Right lobe of liver (tissue), 6 donors: Measurements from ENCODE around the gene B3GAT3. TPM values are rescaled to one million over a fixed set of nuclear protein-coding genes. Genes with fewer than 3 reads are reported as not detected.

ENCODE experiments used
- ATAC-seq, 4 donors: fragments of 200-7000 bp; cut with Tn5 transposase; one replicate each; pipeline ENCODE4 v1.9.1; 2020; ENCODE audit warnings: mild to moderate bottlenecking in 4 of 4, moderate library complexity in 4 of 4
- DNase-seq, 3 donors: peaks; one replicate each; pipeline ENCODE4 v3.0.0-alpha.2; 2020
- H3K27ac ChIP-seq, 3 donors: fragments of 200-600 bp; one replicate each; pipeline ENCODE4 v1.8.0; 2022
- H3K27me3 ChIP-seq, 2 donors: fragments of 200-600 bp; one replicate each; pipeline ENCODE4 v1.8.0; 2022
- H3K36me3 ChIP-seq, 4 donors: fragments of 200-600 bp; sonication (generic) in 1 of 4; one replicate each; pipeline versions ENCODE4 v1.5.1 to v1.8.0; 2017 to 2022; ENCODE audit warnings: control low read depth in 1 of 4
- H3K4me1 ChIP-seq, 4 donors: fragments of 200-600 bp; sonication (generic) in 1 of 4; one replicate each; pipeline versions ENCODE4 v1.5.1 to v1.8.0; 2017 to 2022; ENCODE audit warnings: control low read depth in 1 of 4
- H3K4me3 ChIP-seq, 3 donors: fragments of 200-600 bp; one replicate each; pipeline ENCODE4 v1.8.0; 2022
- H3K9me3 ChIP-seq, 4 donors: fragments of 200-600 bp; sonication (generic) in 1 of 4; one replicate each; pipeline versions ENCODE4 v1.5.1 to v1.8.0; 2017 to 2022; ENCODE audit warnings: control low read depth in 1 of 4
- POLR2A ChIP-seq: fragments of 450-650 bp; IDR thresholded peaks from one replicate; pipeline ENCODE4 v1.6.1; 2017; ENCODE audit warnings: antibody characterized with exemption, mild to moderate bottlenecking
- WGBS: methylation state at CpG from one replicate; pipeline ENCODE4 v1.1.6; 2018; ENCODE audit warnings: low coverage, low lambda C conversion rate; ENCODE audit not compliant: insufficient coverage; ENCODE audit errors: missing lambda C conversion rate; 5-methylcytosine and 5-hydroxymethylcytosine counted together
- intact Hi-C, 2 donors: fragments of 100-400 bp; cut with DNase I; formaldehyde crosslinking; loops; one replicate each; pipeline versions ENCODE4 v1.11.2 to v1.14.1; 2022
- total RNA-seq, 6 experiments: library from RNA; depleted of rRNA in 2 of 6; stranded (reverse); fragments of >200 nt in 2 of 6; fragmentation: NEBNext Ultra II Directional in 3 of 6; extraction: Animal tissue kit (Norgen Biotek cat#: 25700) in 3 of 6; gene quantifications; one replicate each; pipeline versions ENCODE4 v1.1.0 to v1.2.4, GENCODE V29; 2016 to 2023
- TF ChIP-seq, protein P1 (sequence below), 4 donors: fragments of 200-600 bp in 3 of 4; fragments of 450-650 bp in 1 of 4; IDR thresholded peaks; one replicate each; pipeline versions ENCODE4 v1.5.1 to v1.8.0; 2016 to 2022; ENCODE audit warnings: antibody characterized with exemption in 4 of 4, mild to moderate bottlenecking in 2 of 4
- donor health status: DM: no; HTN: yes; CAD: no.
- donor health status: DM: no; HTN: no; CAD: no.
- donor health status: DM: no; HTN: no; CAD: no.
- donor health status: DM: no; HTN: yes; CAD: no.
- donor health status: DM: no; HTN: yes; CAD: no.

Gene B3GAT3
- total RNA-seq, 6 experiments from 2014 or later: 17.1 to 32.8 (median 23.4) TPM

DNA sequence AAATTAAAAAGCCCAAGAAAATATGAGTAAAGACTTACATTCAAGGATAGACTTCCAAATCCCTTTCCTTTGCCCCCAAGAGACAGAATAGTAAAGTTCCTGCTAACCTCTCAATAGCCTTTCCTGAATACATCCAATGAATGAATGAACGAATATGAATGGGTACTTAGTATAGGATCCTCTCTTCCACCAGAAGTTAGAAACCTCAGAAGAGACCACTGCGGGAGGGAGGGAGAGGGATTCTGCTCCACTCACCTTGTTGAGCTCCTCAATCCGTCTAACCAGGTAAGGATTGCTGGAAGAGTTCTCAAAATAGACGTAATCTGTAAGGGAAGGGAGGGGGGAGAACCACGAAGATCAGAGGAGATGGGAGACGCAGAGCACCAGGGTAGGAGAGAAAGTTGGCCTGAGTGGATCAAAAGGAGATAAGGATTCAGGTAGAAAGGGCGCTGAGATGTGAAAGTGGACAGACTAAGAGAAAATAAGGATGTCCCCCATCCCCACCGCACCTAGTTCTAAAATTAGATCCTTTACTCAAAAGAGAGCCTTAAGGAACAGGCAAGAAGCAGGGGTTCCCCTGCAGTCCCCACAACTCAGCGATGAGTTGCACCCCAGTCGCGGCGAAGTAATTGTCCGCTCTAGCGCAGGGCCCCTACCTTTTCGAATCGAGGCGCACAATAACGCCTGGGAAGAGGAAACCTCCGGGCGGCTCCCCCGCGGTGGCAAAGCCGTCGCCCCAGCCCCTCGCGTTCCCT, 21.2 kb downstream of the B3GAT3 start:
- no peaks in the 10 kb centered on the region for H3K9me3 ChIP-seq
- peaks cover 0 to 33% (median 18%) of the 10 kb centered on the region in 4 donors for H3K36me3 ChIP-seq
- peak overlapping the region; percentile 85 to 95 (median 85) for H3K27ac ChIP-seq
- TF ChIP-seq POLR2A: no peak
- TF ChIP-seq, protein P1, sequence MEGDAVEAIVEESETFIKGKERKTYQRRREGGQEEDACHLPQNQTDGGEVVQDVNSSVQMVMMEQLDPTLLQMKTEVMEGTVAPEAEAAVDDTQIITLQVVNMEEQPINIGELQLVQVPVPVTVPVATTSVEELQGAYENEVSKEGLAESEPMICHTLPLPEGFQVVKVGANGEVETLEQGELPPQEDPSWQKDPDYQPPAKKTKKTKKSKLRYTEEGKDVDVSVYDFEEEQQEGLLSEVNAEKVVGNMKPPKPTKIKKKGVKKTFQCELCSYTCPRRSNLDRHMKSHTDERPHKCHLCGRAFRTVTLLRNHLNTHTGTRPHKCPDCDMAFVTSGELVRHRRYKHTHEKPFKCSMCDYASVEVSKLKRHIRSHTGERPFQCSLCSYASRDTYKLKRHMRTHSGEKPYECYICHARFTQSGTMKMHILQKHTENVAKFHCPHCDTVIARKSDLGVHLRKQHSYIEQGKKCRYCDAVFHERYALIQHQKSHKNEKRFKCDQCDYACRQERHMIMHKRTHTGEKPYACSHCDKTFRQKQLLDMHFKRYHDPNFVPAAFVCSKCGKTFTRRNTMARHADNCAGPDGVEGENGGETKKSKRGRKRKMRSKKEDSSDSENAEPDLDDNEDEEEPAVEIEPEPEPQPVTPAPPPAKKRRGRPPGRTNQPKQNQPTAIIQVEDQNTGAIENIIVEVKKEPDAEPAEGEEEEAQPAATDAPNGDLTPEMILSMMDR (IDR thresholded peaks at IDR 0.05): no peak
- peaks cover 0 to 16% (median 7%) of the 10 kb centered on the region in 4 donors for H3K4me1 ChIP-seq
- DNase-seq: no peak
- peak overlapping the region; percentile 80 to 92 (median 88) for H3K4me3 ChIP-seq
- ATAC-seq: no peak
- 2% methylated on average over 11 of the region's 26 CpGs for WGBS
- intact Hi-C loops: no loop called here
- H3K27me3 ChIP-seq: no peaks in the 10 kb centered on the region

DNA sequence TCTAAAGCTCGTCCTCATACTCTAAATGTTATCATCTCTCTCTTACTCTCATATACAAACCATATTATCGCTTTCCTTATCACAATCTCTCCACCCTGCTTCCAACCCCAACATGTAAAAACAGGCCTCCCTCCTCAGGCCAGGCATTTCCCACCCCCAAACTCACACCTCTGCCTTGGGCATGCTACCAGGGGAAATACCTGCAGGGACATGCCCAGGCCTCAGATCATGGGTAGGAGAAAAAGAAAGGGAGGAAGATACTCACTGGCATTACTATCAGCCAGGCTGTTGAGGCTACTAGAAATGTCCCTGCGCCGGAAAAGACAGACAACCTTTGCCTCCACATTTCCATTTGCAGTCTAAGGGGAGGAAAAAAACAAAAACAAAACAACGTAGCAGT, 21.9 kb downstream of the B3GAT3 start:
- 41% methylated on average over 5 of the region's 5 CpGs for WGBS
- H3K4me1 ChIP-seq: peaks cover 0 to 16% (median 7%) of the 10 kb centered on the region in 4 donors
- H3K4me3 ChIP-seq: peak overlapping the region in 2 of 3 donors; percentile 80 to 88
- intact Hi-C loops: no loop called here
- no peaks in the 10 kb centered on the region for H3K27me3 ChIP-seq
- TF ChIP-seq, protein P1 (IDR thresholded peaks at IDR 0.05): no peak
- no peak for TF ChIP-seq POLR2A
- H3K36me3 ChIP-seq: peaks cover 0 to 40% (median 24%) of the 10 kb centered on the region in 4 donors
- ATAC-seq: no peak
- H3K9me3 ChIP-seq: no peaks in the 10 kb centered on the region
- H3K27ac ChIP-seq: peak overlapping the region in 1 of 3 donors; percentile 95
- DNase-seq: no peak

DNA sequence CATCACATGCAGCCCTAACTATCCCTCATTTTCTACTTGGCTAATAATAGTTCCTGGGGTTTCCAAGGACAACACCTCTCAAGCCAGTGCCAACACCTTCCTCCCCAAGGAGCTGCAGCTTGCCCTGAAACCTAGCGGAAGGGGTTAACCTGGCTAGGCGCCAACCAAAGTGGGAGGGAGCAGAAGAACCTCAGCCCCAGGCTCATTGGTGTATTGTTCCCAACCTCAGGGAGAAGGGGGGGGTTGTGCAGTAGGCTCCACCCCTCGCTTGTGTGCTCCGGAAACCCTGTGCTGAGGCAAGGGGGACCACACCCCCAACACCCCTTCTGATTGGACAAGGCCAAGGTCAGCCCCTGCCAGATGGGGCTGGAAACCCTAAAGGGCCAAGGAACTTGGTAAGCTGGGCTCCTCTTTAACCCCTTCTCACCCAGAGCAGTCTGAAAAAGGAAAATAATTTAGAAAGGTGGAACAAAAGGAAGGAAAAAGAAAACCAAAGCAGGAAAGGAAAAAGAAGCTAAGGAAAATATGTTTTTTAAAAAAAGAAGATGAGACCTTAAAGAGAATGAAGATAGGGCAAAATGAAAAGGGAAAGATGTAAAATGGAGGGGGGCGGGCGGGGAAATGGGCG, 22.6 kb downstream of the B3GAT3 start:
- ATAC-seq (peak; percentile 44 to 50 (median 48)), DNase-seq (peak; percentile 80 to 85 (median 82))
- 59% methylated on average over 5 of the region's 7 CpGs for WGBS
- peak overlapping the region in 2 of 3 donors; percentile 5 to 15 for H3K27ac ChIP-seq
- no peaks in the 10 kb centered on the region for H3K9me3 ChIP-seq
- H3K36me3 ChIP-seq: peaks cover 0 to 47% (median 29%) of the 10 kb centered on the region in 4 donors
- TF ChIP-seq, protein P1 (IDR thresholded peaks at IDR 0.05): no peak
- no peak for TF ChIP-seq POLR2A
- peak overlapping the region in 1 of 3 donors; percentile 80 for H3K4me3 ChIP-seq
- intact Hi-C loops: no loop called here
- H3K4me1 ChIP-seq: peaks cover 0 to 16% (median 7%) of the 10 kb centered on the region in 4 donors
- no peaks in the 10 kb centered on the region for H3K27me3 ChIP-seq

DNA sequence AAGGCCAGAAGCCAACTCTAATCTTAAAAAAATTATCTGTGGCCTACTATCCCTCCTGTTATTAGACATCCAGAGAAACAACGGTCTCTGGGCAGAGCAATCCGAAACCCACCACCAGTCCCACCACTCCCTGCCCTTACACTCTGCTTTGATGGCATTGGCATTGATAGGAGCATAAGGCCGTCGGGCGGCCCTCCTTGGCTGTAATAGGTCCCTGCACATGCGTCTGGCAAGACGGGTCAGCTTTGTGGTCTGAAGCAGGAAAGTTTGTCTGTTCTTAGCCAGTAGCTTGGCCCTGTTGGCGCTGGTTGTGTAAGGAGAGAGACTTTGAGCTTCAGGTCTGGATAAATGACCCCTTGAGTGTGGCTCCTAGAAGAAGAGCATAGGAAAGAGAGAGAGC, 26.7 kb downstream of the B3GAT3 start:
- no peak overlapping the region for H3K27ac ChIP-seq
- H3K4me3 ChIP-seq: no peak overlapping the region
- peaks cover 0 to 52% (median 32%) of the 10 kb centered on the region in 4 donors for H3K36me3 ChIP-seq
- intact Hi-C loops: no loop called here
- peaks cover 0 to 32% (median 15%) of the 10 kb centered on the region in 4 donors for H3K4me1 ChIP-seq
- ATAC-seq (no peak), DNase-seq (peak in 1 of 3 donors; percentile 42)
- no peaks in the 10 kb centered on the region for H3K27me3 ChIP-seq
- TF ChIP-seq, protein P1 (IDR thresholded peaks at IDR 0.05): no peak
- TF ChIP-seq POLR2A: no peak
- WGBS: 71% methylated on average over 4 of the region's 8 CpGs
- H3K9me3 ChIP-seq: no peaks in the 10 kb centered on the region
